ENCODE measurements around the gene FAH. TPM values are rescaled to one million over a fixed set of nuclear protein-coding genes. Genes with fewer than 3 reads are reported as not detected.

FAH gene
- total RNA-seq, 1 experiment from 2014 or later: 25.3 TPM

- no peaks in the 10 kb centered on the region for H3K9me3 Mint-ChIP-seq (ENCODE audit: unreplicated experiment)
- DNase-seq (ENCODE audit: unreplicated experiment): no peak
- no peaks in the 10 kb centered on the region for H3K36me3 Mint-ChIP-seq (ENCODE audit: insufficient read depth, unreplicated experiment)
- TF ChIP-seq CTCF (IDR thresholded peaks at IDR 0.05; ENCODE audit: unreplicated experiment): no peak
- H3K27ac Mint-ChIP-seq (ENCODE audit: low read depth, unreplicated experiment): no peak overlapping the region
- no peak overlapping the region for H3K4me3 Mint-ChIP-seq (ENCODE audit: unreplicated experiment)
- H3K27me3 Mint-ChIP-seq (ENCODE audit: insufficient read depth, unreplicated experiment): no peaks in the 10 kb centered on the region
- H3K4me1 Mint-ChIP-seq (ENCODE audit: insufficient read depth, unreplicated experiment): no peaks in the 10 kb centered on the region
- no TSS peak for BruUV-seq (replicated peaks)
- POLR2A ChIA-PET: interaction anchor here (1.5 to 1.6 kb wide), 2 partner anchors 12 to 120 kb away, joined by 4 read pairs; no protein-coding TSS in a partner anchor
- CTCF ChIA-PET: interaction anchor here (0.6 to 0.7 kb wide), 2 partner anchors 18 to 67 kb away, joined by 3 to 4 read pairs; no protein-coding TSS in a partner anchor
- intact Hi-C loops (cut with micrococcal nuclease): no loop called here
These were observed 38.4 kb downstream of the FAH start for GRCh38 chr15:80191198-80191597.

GRCh38 chr15:80191897-80192595 lies 39.2 kb downstream of the FAH start:
- no peak for DNase-seq (ENCODE audit: unreplicated experiment)
- Mint-ChIP-seq H3K4me1 (ENCODE audit: insufficient read depth, unreplicated experiment) (no peaks in the 10 kb centered on the region), H3K27ac (ENCODE audit: low read depth, unreplicated experiment) (no peak overlapping the region), H3K36me3 (ENCODE audit: insufficient read depth, unreplicated experiment) (no peaks in the 10 kb centered on the region), H3K9me3 (ENCODE audit: unreplicated experiment) (no peaks in the 10 kb centered on the region), H3K27me3 (ENCODE audit: insufficient read depth, unreplicated experiment) (no peaks in the 10 kb centered on the region), H3K4me3 (ENCODE audit: unreplicated experiment) (no peak overlapping the region)
- CTCF ChIA-PET: interaction anchor here (0.6 kb wide), 1 partner anchor 66 kb away, joined by 4 read pairs; no protein-coding TSS in a partner anchor
- TF ChIP-seq CTCF (IDR thresholded peaks at IDR 0.05; ENCODE audit: unreplicated experiment): no peak
- POLR2A ChIA-PET: interaction anchor here (0.8 to 1.0 kb wide), 2 partner anchors 11 to 132 kb away, joined by 3 read pairs; no protein-coding TSS in a partner anchor
- intact Hi-C loops (cut with micrococcal nuclease): no loop called here
- no TSS peak for BruUV-seq (replicated peaks)

- no TSS peak for BruUV-seq (replicated peaks)
- no peak for TF ChIP-seq CTCF (IDR thresholded peaks at IDR 0.05; ENCODE audit: unreplicated experiment)
- ChIA-PET POLR2A (no interaction called here), CTCF (no interaction called here)
- Mint-ChIP-seq H3K4me3 (ENCODE audit: unreplicated experiment) (no peak overlapping the region), H3K27me3 (ENCODE audit: insufficient read depth, unreplicated experiment) (no peaks in the 10 kb centered on the region), H3K36me3 (ENCODE audit: insufficient read depth, unreplicated experiment) (no peaks in the 10 kb centered on the region), H3K4me1 (ENCODE audit: insufficient read depth, unreplicated experiment) (no peaks in the 10 kb centered on the region), H3K9me3 (ENCODE audit: unreplicated experiment) (no peaks in the 10 kb centered on the region), H3K27ac (ENCODE audit: low read depth, unreplicated experiment) (no peak overlapping the region)
- no peak for DNase-seq (ENCODE audit: unreplicated experiment)
- intact Hi-C loops (cut with micrococcal nuclease): no loop called here
These were observed 41.4 kb downstream of the FAH start for GRCh38 chr15:80194186-80194585.

- no peaks in the 10 kb centered on the region for H3K4me1 Mint-ChIP-seq (ENCODE audit: insufficient read depth, unreplicated experiment)
- no TSS peak for BruUV-seq (replicated peaks)
- CTCF ChIA-PET: no interaction called here
These were observed 42.1 kb downstream of the FAH start for GRCh38 chr15:80194914-80195313.

More at GRCh38 chr15:80194914-80195313, 42.1 kb downstream of the FAH start:
- Mint-ChIP-seq H3K36me3 (ENCODE audit: insufficient read depth, unreplicated experiment) (no peaks in the 10 kb centered on the region), H3K27ac (ENCODE audit: low read depth, unreplicated experiment) (no peak overlapping the region), H3K4me3 (ENCODE audit: unreplicated experiment) (no peak overlapping the region), H3K9me3 (ENCODE audit: unreplicated experiment) (no peaks in the 10 kb centered on the region), H3K27me3 (ENCODE audit: insufficient read depth, unreplicated experiment) (no peaks in the 10 kb centered on the region)
- POLR2A ChIA-PET: no interaction called here
- TF ChIP-seq CTCF (IDR thresholded peaks at IDR 0.05; ENCODE audit: unreplicated experiment): no peak
- no peak for DNase-seq (ENCODE audit: unreplicated experiment)
- intact Hi-C loops (cut with micrococcal nuclease): no loop called here
